Measurements from ENCODE around the gene SLCO2A1.

Gene SLCO2A1

GRCh38 chr3:133973249-133973980, 56.3 kb downstream of the SLCO2A1 start:
- no peak for DNase-seq

DNA sequence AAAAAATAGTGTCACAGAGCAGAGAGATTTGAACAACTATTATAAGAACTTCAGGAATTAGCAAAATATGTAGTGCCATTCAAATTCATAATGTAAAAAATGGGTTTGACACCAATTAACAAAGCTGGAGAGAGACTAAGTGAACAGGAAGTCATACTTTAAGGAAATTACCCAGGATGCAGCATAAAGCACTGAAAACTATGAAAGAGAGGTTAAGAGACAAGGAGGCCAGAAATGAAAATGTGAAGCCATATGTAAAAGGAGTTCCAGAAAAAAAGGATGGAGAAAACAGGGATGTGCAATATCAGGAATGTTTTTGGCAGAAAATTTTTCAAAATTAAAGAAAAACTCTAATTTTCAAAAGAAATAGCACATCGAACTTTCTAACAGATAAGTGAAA, 57.6 kb downstream of the SLCO2A1 start:
- DNase-seq: no peak

DNA sequence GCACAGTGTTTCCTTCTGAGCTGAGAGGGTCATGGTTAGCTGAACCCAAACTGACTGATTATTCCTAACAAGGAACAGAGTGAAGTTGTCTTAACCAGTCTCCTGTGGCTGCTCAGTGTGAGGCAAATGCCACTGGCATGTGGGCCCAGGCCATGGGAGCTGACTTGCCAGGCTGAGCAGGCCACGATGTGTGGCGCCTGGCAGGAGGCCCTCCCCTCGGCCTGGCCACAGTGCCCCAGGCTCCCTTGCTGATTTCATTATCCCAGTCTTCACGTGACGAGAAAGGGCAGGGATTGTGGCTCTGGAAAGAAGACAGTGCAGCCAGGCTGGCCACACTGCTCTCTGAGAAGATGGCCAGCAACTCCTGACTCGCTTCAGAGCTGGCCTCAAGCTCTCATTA, 58.8 kb downstream of the SLCO2A1 start:
- DNase-seq: no peak

GRCh38 chr3:133970339-133970738, 59.4 kb downstream of the SLCO2A1 start:
- DNase-seq: no peak

DNA sequence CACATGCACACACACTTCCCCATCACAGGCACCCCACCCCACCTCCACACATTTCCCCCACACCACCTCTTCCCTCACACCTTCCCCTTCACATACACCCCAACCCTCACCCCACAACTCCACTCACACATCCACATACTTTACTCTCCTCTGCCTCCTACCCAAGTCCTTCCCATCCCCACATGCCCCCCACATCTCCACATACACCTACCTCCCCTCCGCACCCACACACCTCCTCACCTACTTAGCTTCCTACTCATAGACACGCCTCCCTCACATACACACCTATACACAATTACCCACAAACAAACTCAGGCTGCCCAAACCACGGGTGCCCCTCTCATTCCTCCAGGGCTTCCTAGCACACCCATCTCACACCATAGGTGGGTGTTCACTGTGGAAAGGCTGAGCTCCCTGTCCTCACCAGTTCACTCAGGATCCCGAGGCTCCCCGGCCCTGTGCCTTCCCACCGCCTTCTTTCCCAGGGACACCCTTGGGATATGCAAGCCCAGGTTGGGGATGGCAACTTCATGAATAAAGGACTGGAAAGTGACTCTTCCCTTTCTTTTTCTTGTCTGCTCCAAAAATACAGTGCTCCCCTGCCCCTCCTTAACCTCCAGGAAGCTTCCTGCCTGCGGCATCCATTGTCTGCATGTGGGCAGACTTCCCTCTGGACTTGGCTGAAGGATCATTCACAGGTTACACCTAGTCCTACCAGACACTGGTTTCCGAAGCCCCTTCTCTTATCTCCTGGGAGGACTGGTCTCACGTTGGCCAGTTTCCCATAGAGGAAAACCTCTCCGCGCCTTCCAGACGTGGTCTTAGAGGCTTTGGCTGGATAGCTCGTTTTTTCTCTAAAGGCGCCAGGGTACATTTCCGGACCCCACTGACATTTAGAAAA, 61.5 kb downstream of the SLCO2A1 start:
- DNase-seq: no peak

DNA sequence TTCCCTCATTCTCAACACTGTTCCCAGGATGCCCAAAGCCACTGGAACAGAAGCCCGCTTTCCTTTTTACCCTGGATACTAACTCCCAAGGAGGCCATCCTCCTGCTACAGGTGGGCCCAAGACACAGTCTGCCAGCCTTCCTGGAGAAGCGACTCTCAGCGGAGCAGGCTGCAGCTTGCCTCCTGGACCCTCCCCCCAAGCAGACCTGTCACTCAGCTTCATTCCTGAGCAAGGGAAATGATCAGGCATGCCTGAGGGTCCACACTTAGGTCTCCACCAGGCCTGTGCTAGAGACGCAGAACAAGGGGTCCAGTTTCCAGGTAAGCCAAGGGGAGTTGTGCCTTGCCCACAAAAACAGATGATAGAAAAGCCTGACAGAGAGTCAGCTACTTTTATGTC, 62.8 kb downstream of the SLCO2A1 start:
- no peak for DNase-seq

- no peak for DNase-seq
These were observed 63.8 kb downstream of the SLCO2A1 start for GRCh38 chr3:133965906-133966305.

GRCh38 chr3:133965013-133965570, 64.6 kb downstream of the SLCO2A1 start:
- DNase-seq: no peak

DNA sequence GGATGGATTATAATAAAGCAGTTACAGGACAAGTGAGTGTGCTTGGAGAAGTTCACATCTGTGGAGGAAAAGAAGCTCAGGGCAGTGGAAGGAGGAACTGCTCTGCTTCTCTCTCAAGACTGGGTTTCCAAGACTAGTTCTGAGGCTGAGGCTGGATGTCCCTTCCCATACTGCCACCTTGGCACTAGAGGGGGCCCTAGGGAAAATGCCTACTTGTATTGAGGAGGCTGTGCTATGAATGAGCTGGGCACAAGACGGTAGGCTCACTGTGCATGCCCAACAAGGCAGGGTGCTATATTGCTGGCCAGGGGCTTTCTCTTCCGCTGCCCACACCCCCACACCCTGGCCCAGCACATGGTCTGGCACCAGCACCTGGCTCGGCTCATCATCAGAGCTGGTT, 65.2 kb downstream of the SLCO2A1 start:
- DNase-seq: no peak

GRCh38 chr3:133963657-133964396, 65.9 kb downstream of the SLCO2A1 start:
- no peak for DNase-seq

DNA sequence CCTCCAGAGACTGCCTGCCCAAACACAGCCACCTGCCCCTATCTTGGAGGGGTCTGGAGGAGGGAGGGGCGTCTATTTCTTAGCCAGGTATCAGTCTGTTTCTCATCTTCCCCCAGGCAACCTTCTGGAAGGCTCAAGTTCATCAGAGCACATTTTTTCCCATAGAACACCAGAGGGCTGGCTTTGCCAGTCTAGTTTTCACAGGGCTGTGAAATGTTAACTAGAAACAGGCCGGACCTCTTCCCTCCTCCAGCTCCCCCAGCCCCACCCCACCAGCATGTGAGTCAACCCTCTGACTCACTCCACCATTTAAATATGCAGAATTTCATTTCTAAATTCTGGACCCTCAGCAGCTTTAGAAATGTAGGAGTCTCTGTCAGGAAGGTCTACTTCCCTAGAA, 66.9 kb downstream of the SLCO2A1 start:
- DNase-seq: no peak

DNA sequence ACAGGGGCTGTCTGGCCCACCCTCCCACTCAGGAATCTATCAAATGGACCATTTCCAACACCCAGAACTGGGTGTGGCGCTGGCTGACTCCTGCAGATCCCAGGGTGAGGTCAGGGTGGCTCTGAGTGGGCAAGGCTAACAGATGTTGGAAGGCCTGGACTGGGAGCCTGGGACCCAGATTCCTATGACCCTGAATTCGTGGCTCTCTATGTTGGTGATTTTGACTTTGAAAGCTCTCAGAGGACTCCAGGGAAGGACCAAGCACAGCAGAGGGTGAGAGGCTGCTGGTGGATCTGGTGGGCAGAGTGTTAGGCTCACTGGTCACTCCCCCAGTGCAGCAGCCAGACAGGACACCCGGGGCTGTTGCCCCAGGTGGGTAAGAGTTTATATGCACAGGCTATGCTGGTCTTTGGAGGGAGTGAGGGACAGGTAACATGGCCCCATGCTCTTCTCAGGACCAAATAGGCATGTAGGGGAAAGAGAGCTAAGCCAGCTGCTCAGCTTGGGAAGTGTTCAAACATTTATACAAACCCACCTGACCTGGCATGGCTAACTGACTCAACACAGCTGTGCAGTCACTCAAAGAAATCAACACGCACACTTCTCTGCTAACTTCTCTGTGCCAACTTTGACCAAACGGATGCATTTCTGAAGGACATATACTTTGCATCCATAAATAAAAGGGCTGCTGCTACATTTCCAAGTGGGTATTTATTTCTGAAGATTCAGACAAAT, 71.5 kb downstream of the SLCO2A1 start:
- no peak for DNase-seq

DNA sequence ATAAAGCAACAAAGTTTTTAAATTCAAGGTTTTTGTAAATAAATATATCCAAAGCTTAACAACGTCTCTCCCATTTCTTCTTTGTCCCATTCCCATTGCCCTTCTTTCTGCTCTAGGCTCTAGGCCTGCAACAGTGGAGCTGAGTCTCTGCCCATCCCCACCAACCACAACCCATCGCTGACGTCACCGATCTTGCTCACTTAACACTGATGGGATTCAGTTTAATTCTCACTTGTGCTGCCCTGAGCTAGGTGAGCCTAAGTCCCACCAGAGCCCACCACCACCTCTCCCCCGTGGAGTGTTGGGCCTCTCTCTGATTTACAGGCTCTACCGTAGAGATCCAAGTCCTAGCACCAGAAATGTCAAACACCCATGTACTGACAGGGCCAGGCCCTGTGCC, 72.7 kb downstream of the SLCO2A1 start:
- no peak for DNase-seq

GRCh38 chr3:133956353-133956752, 73.4 kb downstream of the SLCO2A1 start:
- no peak for DNase-seq

DNA sequence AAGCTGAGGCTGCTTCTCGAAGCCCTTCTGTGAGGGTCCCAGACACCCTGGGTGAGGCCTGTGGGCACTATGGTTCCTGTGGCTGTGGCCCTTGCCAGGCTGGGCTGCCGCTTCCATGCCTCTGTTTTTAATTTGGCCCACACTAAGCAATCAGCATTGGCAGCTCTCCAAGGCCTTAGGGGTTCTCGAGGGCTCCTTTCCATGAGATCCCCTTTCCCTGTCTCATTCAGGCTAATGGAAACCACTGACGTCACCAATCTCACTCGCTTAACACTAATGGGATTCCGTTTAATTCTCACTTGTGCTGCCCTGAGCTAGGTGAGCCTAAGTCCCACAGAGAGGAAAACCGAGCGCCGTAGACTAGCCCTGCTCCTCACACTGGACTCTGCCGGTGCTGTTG, 73.8 kb downstream of the SLCO2A1 start:
- no peak for DNase-seq

GRCh38 chr3:133954717-133955360, 74.9 kb downstream of the SLCO2A1 start:
- DNase-seq: no peak

DNA sequence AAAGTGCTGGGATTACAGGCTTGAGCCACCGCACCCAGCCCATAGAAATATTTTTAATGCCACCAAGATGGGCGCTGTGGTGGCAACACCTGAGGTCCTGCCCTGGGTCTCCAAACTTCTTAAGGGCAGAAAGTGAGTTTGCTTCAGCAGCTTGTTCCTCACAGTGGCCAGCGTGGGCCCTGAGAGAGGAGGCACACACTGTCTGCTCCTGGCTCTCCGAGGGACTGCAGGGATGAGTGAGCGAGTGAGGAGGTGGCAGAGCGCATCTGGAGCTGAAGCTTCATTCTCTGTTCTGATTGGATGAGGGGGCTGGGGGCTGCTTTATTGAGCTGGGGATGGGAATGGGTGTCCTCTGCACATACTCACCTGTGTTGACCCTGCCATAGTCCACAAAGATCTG, 76.4 kb downstream of the SLCO2A1 start:
- DNase-seq: no peak

DNA sequence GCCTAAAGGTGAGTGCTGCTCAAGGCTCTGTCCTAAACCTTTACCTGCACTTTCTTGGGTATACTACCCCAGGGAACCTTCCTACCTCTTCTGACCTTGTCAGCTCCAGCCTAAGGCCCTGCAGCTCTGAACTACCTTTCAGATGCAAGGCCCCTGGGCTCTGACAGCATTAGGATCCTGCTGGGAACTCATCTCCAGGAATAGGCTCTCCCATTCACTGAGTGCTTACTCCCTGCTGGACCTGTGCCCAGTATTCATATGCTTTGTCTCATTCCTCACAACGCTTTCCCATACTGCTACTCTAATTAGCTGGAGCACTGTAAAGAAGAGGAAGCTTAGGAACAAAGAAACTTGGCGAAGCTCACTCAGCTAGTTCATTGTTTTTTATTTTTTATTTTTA, 80.3 kb downstream of the SLCO2A1 start:
- no peak for DNase-seq

- DNase-seq: no peak
These were observed 80.7 kb downstream of the SLCO2A1 start for GRCh38 chr3:133948996-133949395.

DNA sequence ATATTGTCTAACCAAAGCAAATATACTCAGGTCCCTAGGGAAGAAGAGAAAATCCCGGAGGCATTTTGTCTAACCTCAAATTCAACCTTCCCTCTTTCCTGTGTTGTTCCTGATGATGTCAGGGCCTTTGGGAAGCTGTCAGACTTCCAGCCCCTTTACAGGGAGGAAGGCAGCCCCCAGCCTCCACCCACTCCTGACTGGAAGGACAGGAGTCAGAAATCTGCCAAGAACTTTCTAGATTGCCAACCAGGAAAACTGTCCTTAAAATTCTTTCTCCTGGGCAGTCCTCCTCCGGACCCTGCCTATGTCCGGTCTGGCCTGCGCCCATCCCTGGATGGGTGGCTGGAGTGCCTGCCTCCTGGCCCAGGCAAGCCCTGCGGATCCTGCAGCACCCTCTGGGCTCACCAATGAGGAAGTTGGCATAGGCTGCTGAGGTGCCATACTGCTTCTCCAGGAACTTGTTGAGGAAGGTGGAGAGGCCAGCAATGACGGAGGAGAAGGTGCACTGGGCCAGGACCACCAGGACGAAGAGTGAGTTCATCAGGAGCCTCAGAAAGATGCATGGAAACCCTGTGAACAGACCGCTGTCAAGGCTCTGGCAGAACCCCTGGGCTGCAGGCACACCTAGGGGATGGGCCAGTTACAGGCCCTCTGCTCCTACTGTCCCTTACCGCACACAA, 81.5 kb downstream of the SLCO2A1 start:
- no peak for DNase-seq

DNA sequence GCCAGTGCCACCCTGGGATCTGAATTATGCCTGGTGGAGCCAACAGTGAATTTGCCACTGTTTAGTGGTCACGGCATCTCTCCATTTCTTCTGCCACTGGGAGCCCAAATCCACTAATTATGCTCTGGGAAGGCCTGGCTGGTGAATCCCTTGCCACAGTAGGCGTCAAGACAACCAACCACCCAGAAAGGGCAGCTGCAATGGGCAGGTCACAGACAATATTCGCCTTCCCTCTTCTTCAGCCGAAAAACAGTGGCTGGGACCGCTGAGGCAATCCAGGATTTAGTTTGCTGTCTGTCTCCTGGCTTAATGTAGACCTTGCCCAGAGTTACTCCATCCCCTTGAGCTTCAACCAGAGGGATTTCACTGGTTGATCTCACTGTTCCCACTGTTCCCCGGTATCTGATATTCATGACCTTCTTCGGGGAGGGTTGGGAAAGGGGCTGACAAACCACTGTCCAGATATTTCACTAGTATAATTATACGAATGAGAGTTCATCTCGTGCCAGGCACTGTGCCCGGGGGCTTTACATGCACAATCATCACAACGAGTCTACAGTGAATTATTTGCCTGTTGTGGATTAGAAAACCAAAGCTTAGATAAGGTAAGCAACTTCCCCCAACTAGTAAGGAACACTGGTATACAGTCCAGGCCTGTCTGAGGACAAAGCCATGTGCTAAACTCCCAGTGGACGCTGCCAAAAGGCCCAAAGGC, 84.2 kb downstream of the SLCO2A1 start:
- DNase-seq: no peak
